ENCODE measurements around the gene GCDH.

Gene GCDH

GRCh38 chr19:12947702-12948611 lies 57.0 kb downstream of the GCDH start:
- TF ChIP-seq POLR2A (IDR thresholded peaks at IDR 0.05; ENCODE audit: low read length): peak; percentile 95
- peak; percentile 93 for TF ChIP-seq GATA1 (IDR thresholded peaks at IDR 0.05; ENCODE audit: low read depth, low read length)

GRCh38 chr19:12948612-12949362 lies 57.8 kb downstream of the GCDH start:
- TF ChIP-seq GATA1 (IDR thresholded peaks at IDR 0.05; ENCODE audit: low read depth, low read length) (no peak), POLR2A (IDR thresholded peaks at IDR 0.05; ENCODE audit: low read length) (no peak)
- no peak for DNase-seq

More at GRCh38 chr19:12947702-12948611, 57.0 kb downstream of the GCDH start:
- DNase-seq: peak; percentile 99 to 100

Data from erythroblast (primary cell).